A673 (cell line): ENCODE results near the gene ZNF516. TPM values are rescaled to one million over a fixed set of nuclear protein-coding genes. Genes with fewer than 3 reads are reported as not detected.

Source experiments
- BruUV-seq: library from RNA; stranded (reverse); fragments of 400-500 nt; replicated peaks from 2 replicates; lab custom pipeline; 2021; lab: Mats Ljungman, UMichigan
- CTCF ChIA-PET: fragments of 300-600 bp; sonication (Branson Sonifier 250); formaldehyde crosslinking; loops from one replicate; lab custom pipeline; 2022; ENCODE audit warnings: antibody characterized with exemption; lab: Charles Lee
- POLR2A ChIA-PET: fragments of 300-600 bp; sonication (Branson Sonifier 250); formaldehyde crosslinking; loops from one replicate; lab custom pipeline; 2022; ENCODE audit warnings: antibody characterized with exemption; ENCODE audit not compliant: low non-redundant PET; lab: Charles Lee
- DNase-seq: peaks from one replicate; pipeline ENCODE4 v3.0.0-alpha.2; 2015; ENCODE audit warnings: low spot score
- H3K27ac ChIP-seq: fragments of 200-600 bp; sonication (generic); 2 replicates; pipeline ENCODE4 v1.5.1; 2016; ENCODE audit warnings: mixed run types, low read depth, mild to moderate bottlenecking, mixed read lengths, antibody characterized with exemption, low read length; ENCODE audit not compliant: poor library complexity, severe bottlenecking
- H3K27me3 ChIP-seq: fragments of 200-600 bp; sonication (generic); replicated peaks from 2 replicates; pipeline ENCODE4 v1.6.1; 2017; ENCODE audit warnings: mixed run types, low read depth, mild to moderate bottlenecking, mixed read lengths, antibody characterized with exemption, low read length; ENCODE audit not compliant: insufficient read depth, poor library complexity
- H3K36me3 ChIP-seq: fragments of 200-600 bp; sonication (generic); 2 replicates; pipeline ENCODE4 v1.6.1; 2016; ENCODE audit warnings: mixed run types, mild to moderate bottlenecking, mixed read lengths, antibody characterized with exemption, low read length; ENCODE audit not compliant: insufficient read depth, poor library complexity, severe bottlenecking
- H3K4me1 ChIP-seq: fragments of 200-600 bp; sonication (generic); 2 replicates; pipeline ENCODE4 v1.6.1; 2017; ENCODE audit warnings: mixed run types, mild to moderate bottlenecking, mixed read lengths, antibody characterized with exemption, low read length; ENCODE audit not compliant: insufficient read depth, poor library complexity, severe bottlenecking
- H3K4me3 ChIP-seq: fragments of 200-600 bp; sonication (generic); 2 replicates; pipeline ENCODE4 v1.5.1; 2016; ENCODE audit warnings: low read depth, mixed run types, mild to moderate bottlenecking, mixed read lengths, low read length; ENCODE audit not compliant: poor library complexity, severe bottlenecking
- H3K9me3 ChIP-seq: fragments of 200-600 bp; sonication (generic); 2 replicates; pipeline ENCODE4 v1.6.1; 2016; ENCODE audit warnings: mixed run types, low read depth, mild to moderate bottlenecking, mixed read lengths, antibody characterized with exemption, low read length; ENCODE audit not compliant: poor library complexity, severe bottlenecking
- EZH2 ChIP-seq: fragments of 200-600 bp; sonication (generic); IDR thresholded peaks from 2 replicates; pipeline ENCODE4 v1.6.1; 2017; ENCODE audit warnings: borderline replicate concordance, low read depth, mild to moderate bottlenecking, mixed read lengths, antibody characterized with exemption, low read length; ENCODE audit not compliant: poor library complexity, severe bottlenecking
- intact Hi-C: fragments of 100-400 bp; cut with micrococcal nuclease; formaldehyde crosslinking; loops from one replicate; pipeline ENCODE4 v1.10.0; 2022; ENCODE audit not compliant: unreplicated experiment
- total RNA-seq: library from RNA; stranded (reverse); gene quantifications from 2 replicates; pipeline ENCODE4 v1.2.3, GENCODE V29; 2021
- TF ChIP-seq, protein P1 (sequence below): fragments of 300-800, 200-600 bp; sonication (generic); conservative IDR thresholded peaks from 2 replicates; pipeline ENCODE4 v1.5.1; 2017; ENCODE audit warnings: low read depth, mild to moderate bottlenecking, antibody characterized with exemption, low read length, moderate library complexity, mixed read lengths

ZNF516 gene
- total RNA-seq, 1 experiment from 2014 or later = 32.3 TPM

DNA sequence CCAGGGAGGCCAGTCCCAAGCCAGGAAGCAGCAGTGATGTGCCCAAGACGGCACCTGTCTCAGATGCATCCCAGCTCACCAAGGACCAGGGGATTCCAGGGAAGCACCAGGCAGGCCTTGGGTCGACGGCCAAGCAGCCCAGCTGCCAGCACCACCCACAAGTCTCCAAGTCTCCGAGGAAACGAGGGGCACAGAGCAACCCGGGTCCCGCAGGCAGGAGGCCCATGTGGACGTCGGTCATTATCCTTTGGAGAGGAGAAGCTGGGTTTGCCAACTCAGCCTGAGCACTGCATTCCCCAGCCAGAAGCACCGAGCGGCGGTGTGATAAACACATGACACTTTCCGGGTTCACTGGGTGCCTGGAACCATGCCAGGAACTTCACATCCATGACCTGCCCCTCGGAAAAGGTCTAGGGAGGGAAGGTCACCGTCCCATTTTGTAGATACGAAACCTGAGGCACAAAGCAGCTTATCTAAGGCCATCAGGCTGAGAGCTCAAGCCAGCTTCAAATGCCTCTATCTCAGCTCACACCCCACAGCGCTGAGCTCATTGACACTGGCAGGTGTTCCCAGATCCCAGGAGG lies 104.5 kb downstream of the ZNF516 start:
- Histone ChIP-seq H3K9me3 (no peaks in the 10 kb centered on the region), H3K36me3 (no peaks in the 10 kb centered on the region), H3K4me3 (no peak overlapping the region), H3K27ac (no peak overlapping the region), H3K4me1 (no peaks in the 10 kb centered on the region), H3K27me3 (no peaks in the 10 kb centered on the region)
- no TSS peak for BruUV-seq
- POLR2A ChIA-PET = no interaction called here
- CTCF ChIA-PET = no interaction called here
- no peak for DNase-seq
- intact Hi-C loops = loop anchor here (10.0 kb wide), 1 partner anchor 594 kb away; no protein-coding TSS in a partner anchor
- TF ChIP-seq EZH2 = no peak

DNA sequence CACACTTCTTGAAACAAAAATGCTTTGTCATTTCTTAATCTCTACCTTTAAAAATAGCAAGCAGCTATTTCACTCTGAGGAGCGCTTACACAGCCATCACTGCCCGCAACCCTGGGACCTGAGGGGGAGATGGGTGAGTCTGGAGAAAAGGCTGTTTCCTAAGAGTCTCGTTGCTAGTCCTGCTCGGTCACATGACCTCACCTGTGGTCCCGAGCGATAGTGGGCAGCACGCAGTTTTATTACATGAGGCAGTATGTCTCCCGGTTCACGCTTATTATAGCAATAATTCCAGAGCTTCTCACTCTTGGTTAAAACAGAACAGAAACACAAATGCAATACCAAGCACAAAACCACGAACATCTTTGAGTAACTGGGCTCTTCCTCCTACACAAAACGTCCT lies 105.3 kb downstream of the ZNF516 start:
- no peaks in the 10 kb centered on the region for H3K27me3 ChIP-seq
- no TSS peak for BruUV-seq

DNA sequence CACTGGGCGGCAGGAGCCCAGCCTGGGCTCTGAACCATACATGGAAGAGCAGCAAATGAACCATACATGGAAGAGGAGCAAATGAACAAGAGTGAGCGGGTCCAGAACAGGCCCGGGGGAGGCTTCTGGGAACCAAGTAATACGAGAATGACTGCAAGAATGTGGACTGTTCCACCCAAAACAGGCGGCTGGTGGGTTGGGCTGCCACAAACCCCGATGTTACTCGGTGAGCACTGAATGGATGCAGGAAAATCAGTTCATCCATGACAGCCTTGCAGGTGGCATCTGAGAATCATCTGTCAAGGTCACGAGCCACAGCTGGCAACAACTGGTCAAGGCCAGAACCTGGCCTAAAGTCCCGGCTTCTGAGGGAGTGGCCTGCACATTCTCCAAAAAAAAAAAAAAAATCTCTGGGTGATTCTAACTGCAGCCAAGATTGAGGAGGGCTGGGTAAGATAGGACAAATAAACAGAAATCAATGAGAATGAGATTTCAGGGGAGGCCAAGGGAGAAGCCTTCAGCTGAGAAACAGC lies 106.1 kb downstream of the ZNF516 start:
- no peak for DNase-seq
- Histone ChIP-seq H3K9me3 (no peaks in the 10 kb centered on the region), H3K27me3 (no peaks in the 10 kb centered on the region), H3K27ac (no peak overlapping the region), H3K4me3 (no peak overlapping the region), H3K4me1 (no peaks in the 10 kb centered on the region), H3K36me3 (no peaks in the 10 kb centered on the region)
- TF ChIP-seq, protein P1, sequence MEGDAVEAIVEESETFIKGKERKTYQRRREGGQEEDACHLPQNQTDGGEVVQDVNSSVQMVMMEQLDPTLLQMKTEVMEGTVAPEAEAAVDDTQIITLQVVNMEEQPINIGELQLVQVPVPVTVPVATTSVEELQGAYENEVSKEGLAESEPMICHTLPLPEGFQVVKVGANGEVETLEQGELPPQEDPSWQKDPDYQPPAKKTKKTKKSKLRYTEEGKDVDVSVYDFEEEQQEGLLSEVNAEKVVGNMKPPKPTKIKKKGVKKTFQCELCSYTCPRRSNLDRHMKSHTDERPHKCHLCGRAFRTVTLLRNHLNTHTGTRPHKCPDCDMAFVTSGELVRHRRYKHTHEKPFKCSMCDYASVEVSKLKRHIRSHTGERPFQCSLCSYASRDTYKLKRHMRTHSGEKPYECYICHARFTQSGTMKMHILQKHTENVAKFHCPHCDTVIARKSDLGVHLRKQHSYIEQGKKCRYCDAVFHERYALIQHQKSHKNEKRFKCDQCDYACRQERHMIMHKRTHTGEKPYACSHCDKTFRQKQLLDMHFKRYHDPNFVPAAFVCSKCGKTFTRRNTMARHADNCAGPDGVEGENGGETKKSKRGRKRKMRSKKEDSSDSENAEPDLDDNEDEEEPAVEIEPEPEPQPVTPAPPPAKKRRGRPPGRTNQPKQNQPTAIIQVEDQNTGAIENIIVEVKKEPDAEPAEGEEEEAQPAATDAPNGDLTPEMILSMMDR = no peak
- TF ChIP-seq EZH2 = no peak
- intact Hi-C loops = no loop called here
- POLR2A ChIA-PET = no interaction called here
- CTCF ChIA-PET = interaction anchor here (1.7 kb wide), 1 partner anchor 10 kb away, joined by 4 read pairs; no protein-coding TSS in a partner anchor
- BruUV-seq = no TSS peak

More for the DNA sequence above, 105.3 kb downstream of the ZNF516 start:
- H3K9me3 ChIP-seq = no peaks in the 10 kb centered on the region
- no peaks in the 10 kb centered on the region for H3K4me1 ChIP-seq
- H3K36me3 ChIP-seq = no peaks in the 10 kb centered on the region
- ChIA-PET POLR2A (no interaction called here), CTCF (no interaction called here)
- TF ChIP-seq, protein P1 = no peak
- TF ChIP-seq EZH2 = no peak
- intact Hi-C loops = loop anchor here (10.0 kb wide), 1 partner anchor 595 kb away; no protein-coding TSS in a partner anchor
- DNase-seq = no peak
- H3K27ac ChIP-seq = no peak overlapping the region
- H3K4me3 ChIP-seq = no peak overlapping the region

DNA sequence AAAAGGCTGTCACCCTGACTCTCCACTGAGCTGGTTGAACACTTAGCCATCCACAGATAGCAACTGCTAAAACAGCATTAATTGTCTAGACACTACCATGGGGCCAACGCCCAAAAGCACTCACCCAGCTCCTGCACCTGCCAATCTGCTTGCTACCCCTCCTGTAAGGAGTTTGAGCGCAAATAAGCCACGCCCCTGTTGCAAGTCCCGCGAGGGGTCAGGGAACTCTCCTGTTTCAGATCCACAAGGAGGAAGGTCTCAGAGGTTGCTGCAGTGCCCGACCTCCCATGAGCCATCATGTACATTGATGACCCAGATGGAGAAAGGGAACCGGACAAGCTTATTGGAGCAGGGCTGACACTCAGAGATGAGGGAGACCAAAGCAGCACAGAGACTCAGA lies 106.8 kb downstream of the ZNF516 start:
- intact Hi-C loops = no loop called here
- Histone ChIP-seq H3K9me3 (no peaks in the 10 kb centered on the region), H3K27me3 (no peaks in the 10 kb centered on the region), H3K36me3 (no peaks in the 10 kb centered on the region), H3K27ac (no peak overlapping the region), H3K4me1 (no peaks in the 10 kb centered on the region), H3K4me3 (no peak overlapping the region)
- no peak for TF ChIP-seq EZH2
- TF ChIP-seq, protein P1 = no peak
- BruUV-seq = no TSS peak
- POLR2A ChIA-PET = no interaction called here
- DNase-seq = no peak
- CTCF ChIA-PET = interaction anchor here (1.7 kb wide), 1 partner anchor 10 kb away, joined by 4 read pairs; no protein-coding TSS in a partner anchor
